Body of pancreas (tissue), 4 donors: ENCODE results near the gene ARHGAP6. TPM values are rescaled to one million over a fixed set of nuclear protein-coding genes. Genes with fewer than 3 reads are reported as not detected.

Source experiments
- ATAC-seq: fragments of 150-250 bp; one replicate; pipeline ENCODE4 v1.9.1; 2016
- DNase-seq, 4 donors: peaks; one replicate each; pipeline ENCODE4 v3.0.0-alpha.2; 2019
- H3K27ac ChIP-seq, 4 donors: fragments of 200-600 bp; sonication (generic); 1 replicate in 3 of 4; 2 replicates in 1 of 4; pipeline versions ENCODE4 v1.5.1 to v1.6.1; 2016 to 2019; ENCODE audit warnings: mild to moderate bottlenecking in 1 of 4, mixed read lengths in 1 of 4, moderate library complexity in 1 of 4
- H3K27me3 ChIP-seq, 2 donors: fragments of 200-600 bp; sonication (generic); one replicate each; pipeline ENCODE4 v1.6.0; 2016; ENCODE audit warnings: mild to moderate bottlenecking in 1 of 2
- H3K36me3 ChIP-seq, 2 donors: fragments of 200-600 bp; sonication (generic); replicated peaks in 1 of 2; 2 replicates each; pipeline ENCODE4 v1.5.1; 2016; ENCODE audit warnings: low read depth in 2 of 2; ENCODE audit not compliant: insufficient read depth in 1 of 2
- H3K4me1 ChIP-seq: fragments of 200-600 bp; sonication (generic); one replicate; pipeline ENCODE4 v1.6.0; 2016
- H3K4me3 ChIP-seq, 2 donors: fragments of 200-600 bp; sonication (generic); 1 replicate in 1 of 2; 2 replicates in 1 of 2; pipeline ENCODE4 v1.5.1; 2016 to 2019
- H3K9me3 ChIP-seq, 3 donors: fragments of 200-600 bp; sonication (generic); 1 replicate in 2 of 3; 2 replicates in 1 of 3; pipeline ENCODE4 v1.5.1; 2016
- CTCF ChIP-seq, 7 experiments: fragments of 450-650 bp in 4 of 7; fragments of 200-600 bp in 3 of 7; sonication (generic) in 3 of 7; IDR thresholded peaks; one replicate each; pipeline ENCODE4 v1.5.1; 2016 to 2019; ENCODE audit warnings: antibody characterized with exemption in 7 of 7
- POLR2A ChIP-seq, 3 donors: fragments of 450-650 bp; IDR thresholded peaks; one replicate each; pipeline ENCODE4 v1.6.1; 2016; ENCODE audit warnings: antibody characterized with exemption in 3 of 3, mild to moderate bottlenecking in 2 of 3
- WGBS, 2 donors: methylation state at CpG; one replicate each; pipeline ENCODE4 v1.1.5; 2017; 5-methylcytosine and 5-hydroxymethylcytosine counted together
- intact Hi-C: fragments of 100-400 bp; cut with DNase I; formaldehyde crosslinking; loops from one replicate; pipeline ENCODE4 v1.15.1; 2023
- total RNA-seq, 2 donors: library from RNA; depleted of rRNA; stranded (reverse); fragments of >200 nt; gene quantifications; one replicate each; pipeline ENCODE4 v1.1.0, GENCODE V29; 2016

ARHGAP6 gene
- total RNA-seq, 2 donors from 2014 or later = 2.3 to 10.9 TPM

- 81 to 85% methylated on average over 3 to 4 of the region's 4 CpGs for WGBS, 2 donors
- intact Hi-C loops = no loop called here
- no peaks in the 10 kb centered on the region for H3K4me1 ChIP-seq
- no peaks in the 10 kb centered on the region for H3K36me3 ChIP-seq
- H3K9me3 ChIP-seq = no peaks in the 10 kb centered on the region
- H3K27ac ChIP-seq = no peak overlapping the region
- no peaks in the 10 kb centered on the region for H3K27me3 ChIP-seq
- DNase-seq (no peak), ATAC-seq (no peak)
- TF ChIP-seq CTCF (IDR thresholded peaks at IDR 0.05) = no peak
- no peak overlapping the region for H3K4me3 ChIP-seq
Measured at GRCh38 chrX:11540532-11541377, 125.0 kb downstream of the ARHGAP6 start.

- no peaks in the 10 kb centered on the region for H3K27me3 ChIP-seq
- H3K9me3 ChIP-seq = no peaks in the 10 kb centered on the region
- H3K4me3 ChIP-seq = no peak overlapping the region
- H3K27ac ChIP-seq = no peak overlapping the region
- WGBS, 2 donors = 33 to 61% methylated on average over 5 of the region's 5 CpGs
- intact Hi-C loops = loop anchor here (10.0 kb wide), 1 partner anchor 238 kb away; no protein-coding TSS in a partner anchor
- DNase-seq = no peak
- H3K36me3 ChIP-seq = no peaks in the 10 kb centered on the region
- no peaks in the 10 kb centered on the region for H3K4me1 ChIP-seq
- TF ChIP-seq CTCF (IDR thresholded peaks at IDR 0.05) = no peak
- no peak for TF ChIP-seq POLR2A (IDR thresholded peaks at IDR 0.05)
- no peak for ATAC-seq
Measured at GRCh38 chrX:11537141-11537540, 128.6 kb downstream of the ARHGAP6 start.

GRCh38 chrX:11535156-11535919 is 130.4 kb downstream of the ARHGAP6 start:
- intact Hi-C loops = loop anchor here (10.0 kb wide), 1 partner anchor 239 kb away; no protein-coding TSS in a partner anchor
- Histone ChIP-seq H3K9me3 (no peaks in the 10 kb centered on the region), H3K27me3 (no peaks in the 10 kb centered on the region), H3K36me3 (no peaks in the 10 kb centered on the region), H3K4me1 (no peaks in the 10 kb centered on the region), H3K27ac (no peak overlapping the region), H3K4me3 (no peak overlapping the region)
- ATAC-seq = no peak
- TF ChIP-seq CTCF (IDR thresholded peaks at IDR 0.05) (no peak), POLR2A (IDR thresholded peaks at IDR 0.05) (no peak)
- no peak for DNase-seq
- 66 to 77% methylated on average over 5 of the region's 5 CpGs for WGBS, 2 donors

GRCh38 chrX:11533199-11533651 is 132.5 kb downstream of the ARHGAP6 start:
- intact Hi-C loops = loop anchor here (10.0 kb wide), 1 partner anchor 242 kb away; no protein-coding TSS in a partner anchor
- no peaks in the 10 kb centered on the region for H3K27me3 ChIP-seq
- H3K27ac ChIP-seq = no peak overlapping the region
- H3K4me1 ChIP-seq = no peaks in the 10 kb centered on the region
- WGBS, 2 donors = 0% methylated on average over 2 of the region's 2 CpGs
- no peaks in the 10 kb centered on the region for H3K9me3 ChIP-seq
- peak; percentile 100 for ATAC-seq
- no peak overlapping the region for H3K4me3 ChIP-seq
- H3K36me3 ChIP-seq = no peaks in the 10 kb centered on the region
- TF ChIP-seq POLR2A (IDR thresholded peaks at IDR 0.05) (no peak), CTCF (IDR thresholded peaks at IDR 0.05) (peak; percentile 60 to 99 (median 95))
- DNase-seq = no peak
